A549 (cell line): ENCODE data around the gene GNG2. TPM values are rescaled to one million over a fixed set of nuclear protein-coding genes. Genes with fewer than 3 reads are reported as not detected.

Source experiments
- ATAC-seq, 2 experiments: fragments of 200-7000 bp in 1 of 2; fragments of >200 bp in 1 of 2; cut with Nextera tagmentation in 1 of 2; cut with Tn5 transposase in 1 of 2; 3 replicates each; pipeline versions ENCODE4 v1.8.0 to v1.9.1; 2018 to 2020; ENCODE audit warnings: mild to moderate bottlenecking in 1 of 2, moderate library complexity in 1 of 2
- CTCF ChIA-PET: fragments of 300-600 bp; sonication (Branson Sonifier 250); formaldehyde crosslinking; extraction: SDS; loops from one replicate; lab custom pipeline; 2021; ENCODE audit warnings: antibody characterized with exemption, inconsistent platforms; lab: Yijun Ruan, JAX
- POLR2A ChIA-PET: fragments of 350-600 bp; formaldehyde crosslinking; extraction: SDS; loops from one replicate; lab custom pipeline; 2021; ENCODE audit warnings: antibody characterized with exemption, inconsistent platforms; lab: Yijun Ruan, JAX
- DNase-seq, 2 experiments: peaks; one replicate each; pipeline versions ENCODE4 v3.0.0 to v3.0.0-alpha.2; 2011 to 2016; ENCODE audit warnings: low read depth in 1 of 2, low spot score in 1 of 2
- FAIRE-seq: peaks from 2 replicates; lab custom pipeline; 2011; peaks lifted over from hg19 to GRCh38; lab: Jason Lieb, UNC
- H3K27ac ChIP-seq, 2 experiments: fragments of >200 bp; sonication (Bioruptor Twin); formaldehyde crosslinking; 3 replicates each; pipeline ENCODE4 v1.5.1; 2016 to 2017
- H3K4me1 ChIP-seq: fragments of >200 bp; sonication (Bioruptor Twin); formaldehyde crosslinking; 3 replicates; pipeline ENCODE4 v1.6.1; 2016
- H3K4me2 ChIP-seq: fragments of >200 bp; sonication (Bioruptor Twin); formaldehyde crosslinking; 3 replicates; pipeline ENCODE4 v1.6.1; 2016
- H3K4me3 ChIP-seq: fragments of >200 bp; sonication (Bioruptor Twin); formaldehyde crosslinking; 3 replicates; pipeline ENCODE4 v1.5.1; 2016
- H3K9me3 ChIP-seq: fragments of >200 bp; sonication (Bioruptor Twin); formaldehyde crosslinking; 3 replicates; pipeline ENCODE4 v1.6.1; 2016
- ATOH8 ChIP-seq: fragments of 250-450 bp; sonication (Bioruptor Pico); IDR thresholded peaks from 2 replicates; pipeline ENCODE4 v1.5.0; 2020; ENCODE audit warnings: low read depth, mild to moderate bottlenecking, moderate library complexity
- CBX2 ChIP-seq: fragments of 200-600 bp; sonication (generic); IDR thresholded peaks from 2 replicates; pipeline ENCODE4 v1.6.1; 2016; ENCODE audit warnings: low read depth, mild to moderate bottlenecking, borderline replicate concordance
- CBX8 ChIP-seq: fragments of 200-600 bp; sonication (generic); IDR thresholded peaks from 2 replicates; pipeline ENCODE4 v1.6.1; 2016
- CEBPB ChIP-seq, 2 experiments: fragments of >200 bp in 1 of 2; sonication (Bioruptor Twin) in 1 of 2; formaldehyde crosslinking in 1 of 2; IDR thresholded peaks; 2 replicates each; pipeline ENCODE4 v1.6.1; 2012 to 2016
- CHD4 ChIP-seq: fragments of 200-600 bp; sonication (generic); IDR thresholded peaks from 2 replicates; pipeline ENCODE4 v1.6.1; 2016; ENCODE audit warnings: antibody characterized with exemption, mild to moderate bottlenecking, borderline replicate concordance
- CTCF ChIP-seq: fragments of >200 bp; sonication (Bioruptor Twin); formaldehyde crosslinking; IDR thresholded peaks from 3 replicates; pipeline ENCODE4 v1.5.1; 2016
- FOSB ChIP-seq: fragments of 250-450 bp; sonication (Bioruptor Pico); IDR thresholded peaks from 2 replicates; pipeline ENCODE4 v1.5.0; 2020; ENCODE audit warnings: mild to moderate bottlenecking, moderate library complexity
- GATA3 ChIP-seq: IDR thresholded peaks from 2 replicates; pipeline ENCODE4 v1.6.1; 2012; ENCODE audit warnings: borderline replicate concordance
- HDAC2 ChIP-seq: fragments of 200-600 bp; sonication (generic); IDR thresholded peaks from 2 replicates; pipeline ENCODE4 v1.6.1; 2016
- HEYL ChIP-seq: fragments of 250-450 bp; sonication (Bioruptor Pico); IDR thresholded peaks from 2 replicates; pipeline ENCODE4 v1.8.0; 2021; ENCODE audit warnings: mild to moderate bottlenecking, moderate library complexity
- HOXB13 ChIP-seq: fragments of 250-450 bp; sonication (Bioruptor Pico); IDR thresholded peaks from 2 replicates; pipeline ENCODE4 v1.5.0; 2020; ENCODE audit warnings: low read depth, mild to moderate bottlenecking, moderate library complexity
- HOXB5 ChIP-seq: fragments of 250-450 bp; sonication (Bioruptor Pico); IDR thresholded peaks from 2 replicates; pipeline ENCODE4 v1.5.0; 2020; ENCODE audit warnings: mild to moderate bottlenecking, moderate library complexity
- JUNB ChIP-seq: fragments of >200 bp; sonication (Bioruptor Twin); formaldehyde crosslinking; IDR thresholded peaks from 2 replicates; pipeline ENCODE4 v1.6.1; 2016
- KDM1A ChIP-seq: fragments of 200-600 bp; sonication (generic); IDR thresholded peaks from 2 replicates; pipeline ENCODE4 v1.6.1; 2016; ENCODE audit warnings: low read depth, mild to moderate bottlenecking
- KDM5A ChIP-seq: fragments of 200-600 bp; sonication (generic); IDR thresholded peaks from 2 replicates; pipeline ENCODE4 v1.6.1; 2016; ENCODE audit warnings: antibody characterized with exemption, mild to moderate bottlenecking
- MAFK ChIP-seq: fragments of 450-650 bp; IDR thresholded peaks from 2 replicates; pipeline ENCODE4 v1.6.1; 2014; ENCODE audit not compliant: partially characterized antibody
- MAX ChIP-seq: IDR thresholded peaks from 2 replicates; pipeline ENCODE4 v1.6.1; 2012
- NPAS2 ChIP-seq: fragments of 250-450 bp; sonication (Bioruptor Pico); IDR thresholded peaks from 2 replicates; pipeline ENCODE4 v1.8.0; 2022; ENCODE audit warnings: mild to moderate bottlenecking, moderate library complexity, borderline replicate concordance
- NR3C1 ChIP-seq: fragments of >200 bp; sonication (Bioruptor Twin); formaldehyde crosslinking; IDR thresholded peaks from 3 replicates; pipeline ENCODE4 v1.6.1; 2017
- RFX5 ChIP-seq: fragments of 450-650 bp; IDR thresholded peaks from 2 replicates; pipeline ENCODE4 v1.7.1; 2014; ENCODE audit warnings: antibody characterized with exemption, mild to moderate bottlenecking, moderate library complexity
- RNF2 ChIP-seq: fragments of 200-600 bp; sonication (generic); IDR thresholded peaks from 2 replicates; pipeline ENCODE4 v1.6.1; 2016; ENCODE audit warnings: low read depth, mild to moderate bottlenecking, antibody characterized with exemption, moderate library complexity, borderline replicate concordance
- SMC3 ChIP-seq: fragments of >200 bp; sonication (Bioruptor Twin); formaldehyde crosslinking; IDR thresholded peaks from 3 replicates; pipeline ENCODE4 v1.6.1; 2018; ENCODE audit warnings: inconsistent platforms
- TFCP2L1 ChIP-seq: fragments of 250-450 bp; sonication (Bioruptor Pico); IDR thresholded peaks from 2 replicates; pipeline ENCODE4 v1.5.0; 2021; ENCODE audit warnings: mild to moderate bottlenecking
- ZFP36 ChIP-seq: fragments of 450-650 bp; IDR thresholded peaks from 2 replicates; pipeline ENCODE4 v1.6.1; 2014; ENCODE audit warnings: borderline replicate concordance; ENCODE audit not compliant: partially characterized antibody
- WGBS: methylation state at CpG from one replicate; pipeline ENCODE4 v1.1.6; 2017; ENCODE audit errors: missing lambda C conversion rate; 5-methylcytosine and 5-hydroxymethylcytosine counted together
- polyA plus RNA-seq, 4 experiments: library from polyadenylated mRNA; depleted of rRNA in 3 of 4; stranded (reverse); fragments of >200 nt; fragmentation: RNase III in 1 of 4; extraction: RNeasy Plus Mini Kit Qiagen cat#74134 plus additional on column Dnase treatment in 1 of 4; gene quantifications; 2 replicates in 3 of 4; 3 replicates in 1 of 4; pipeline ENCODE4 v1.2.3, GENCODE V29; 2011 to 2017

Gene GNG2
- polyA plus RNA-seq, 2 of the 4 experiments (the other 2 are of a cell fraction): 2.1 to 3.0 TPM

GRCh38 chr14:51823706-51824105 lies 36.7 kb upstream of the GNG2 start:
- no peak for DNase-seq
- no peak for FAIRE-seq
- no peak overlapping the region for H3K4me3 ChIP-seq
- POLR2A ChIA-PET: no interaction called here
- peaks cover 10% of the 10 kb centered on the region for H3K4me1 ChIP-seq
- no peak overlapping the region for H3K4me2 ChIP-seq
- no peak for ATAC-seq
- H3K27ac ChIP-seq: no peak overlapping the region
- no peak for TF ChIP-seq MAX
- no peak for TF ChIP-seq ZFP36
- no peak for TF ChIP-seq RFX5
- no peak for TF ChIP-seq RNF2
- TF ChIP-seq KDM5A: no peak
- TF ChIP-seq HOXB5: no peak
- TF ChIP-seq JUNB: no peak
- TF ChIP-seq HDAC2: no peak
- TF ChIP-seq CTCF: no peak
- TF ChIP-seq CBX2: no peak
- TF ChIP-seq HEYL (CRISPR knock-in tag): no peak
- TF ChIP-seq CHD4: no peak
- no peak for TF ChIP-seq HOXB13 (CRISPR knock-in tag)
- no peaks in the 10 kb centered on the region for H3K9me3 ChIP-seq
- WGBS: 45% methylated on average over 6 of the region's 6 CpGs
- CTCF ChIA-PET: interaction anchor here (0.6 kb wide), 1 partner anchor 320 kb away, joined by 3 read pairs; no protein-coding TSS in a partner anchor

- ChIA-PET CTCF (interaction anchor here (0.6 kb wide), 1 partner anchor 321 kb away, joined by 3 read pairs; no protein-coding TSS in a partner anchor), POLR2A (no interaction called here)
- TF ChIP-seq FOSB (CRISPR knock-in tag) (no peak), CBX8 (no peak), ZFP36 (no peak), NPAS2 (CRISPR knock-in tag) (no peak), KDM5A (no peak), HOXB5 (no peak), CEBPB (IDR thresholded peaks at IDR 0.05) (no peak), SMC3 (no peak), KDM1A (no peak), CBX2 (no peak), NR3C1 (no peak), TFCP2L1 (CRISPR knock-in tag) (no peak), MAX (no peak), GATA3 (no peak), CTCF (no peak), MAFK (no peak), ATOH8 (CRISPR knock-in tag) (no peak), RNF2 (no peak)
- Histone ChIP-seq H3K9me3 (no peaks in the 10 kb centered on the region), H3K27ac (no peak overlapping the region), H3K4me2 (no peak overlapping the region), H3K4me3 (no peak overlapping the region), H3K4me1 (peaks cover 10% of the 10 kb centered on the region)
- WGBS: 55% methylated on average over 2 of the region's 3 CpGs
- ATAC-seq (no peak), DNase-seq (no peak), FAIRE-seq (no peak)
Observed at GRCh38 chr14:51824191-51824590, 36.2 kb upstream of the GNG2 start.
